Measurements from ENCODE around the gene ZNF335.

Gene ZNF335

GRCh38 chr20:45952861-45953260 is 19.1 kb downstream of the ZNF335 start:
- no peak for DNase-seq

GRCh38 chr20:45951925-45952834 is 19.8 kb downstream of the ZNF335 start:
- DNase-seq, result no peak

- DNase-seq, result no peak
These were observed 21.7 kb downstream of the ZNF335 start for GRCh38 chr20:45950330-45950646.

- no peak for DNase-seq
These were observed 22.3 kb downstream of the ZNF335 start for GRCh38 chr20:45949542-45950329.

GRCh38 chr20:45948742-45949541 is 23.1 kb downstream of the ZNF335 start:
- DNase-seq, result no peak

GRCh38 chr20:45948261-45948733 is 23.7 kb downstream of the ZNF335 start:
- no peak for DNase-seq

GRCh38 chr20:45947110-45947866 is 24.7 kb downstream of the ZNF335 start:
- DNase-seq, result no peak

GRCh38 chr20:45946149-45946970 is 25.6 kb downstream of the ZNF335 start:
- no peak for DNase-seq

- no peak for DNase-seq
These were observed 26.3 kb downstream of the ZNF335 start for GRCh38 chr20:45945678-45946148.

GRCh38 chr20:45944965-45945677 is 26.9 kb downstream of the ZNF335 start:
- DNase-seq, result no peak

GRCh38 chr20:45944151-45944964 is 27.6 kb downstream of the ZNF335 start:
- DNase-seq, result no peak

- no peak for DNase-seq
These were observed 28.4 kb downstream of the ZNF335 start for GRCh38 chr20:45943613-45944012.

- DNase-seq, result no peak
These were observed 31.5 kb downstream of the ZNF335 start for GRCh38 chr20:45940469-45940868.

GRCh38 chr20:45940053-45940452 is 31.9 kb downstream of the ZNF335 start:
- no peak for DNase-seq

GRCh38 chr20:45938727-45939438 is 33.1 kb downstream of the ZNF335 start:
- DNase-seq, result no peak

- DNase-seq, result no peak
These were observed 34.2 kb downstream of the ZNF335 start for GRCh38 chr20:45937765-45938164.

GRCh38 chr20:45935416-45936046 is 36.5 kb downstream of the ZNF335 start:
- DNase-seq, result no peak
